Eye (tissue), 1 donor: ENCODE measurements around the gene GRIP2.

Experiments
- DNase-seq: peaks from one replicate; pipeline ENCODE4 v3.0.0-alpha.2; 2015

GRIP2 gene

DNA sequence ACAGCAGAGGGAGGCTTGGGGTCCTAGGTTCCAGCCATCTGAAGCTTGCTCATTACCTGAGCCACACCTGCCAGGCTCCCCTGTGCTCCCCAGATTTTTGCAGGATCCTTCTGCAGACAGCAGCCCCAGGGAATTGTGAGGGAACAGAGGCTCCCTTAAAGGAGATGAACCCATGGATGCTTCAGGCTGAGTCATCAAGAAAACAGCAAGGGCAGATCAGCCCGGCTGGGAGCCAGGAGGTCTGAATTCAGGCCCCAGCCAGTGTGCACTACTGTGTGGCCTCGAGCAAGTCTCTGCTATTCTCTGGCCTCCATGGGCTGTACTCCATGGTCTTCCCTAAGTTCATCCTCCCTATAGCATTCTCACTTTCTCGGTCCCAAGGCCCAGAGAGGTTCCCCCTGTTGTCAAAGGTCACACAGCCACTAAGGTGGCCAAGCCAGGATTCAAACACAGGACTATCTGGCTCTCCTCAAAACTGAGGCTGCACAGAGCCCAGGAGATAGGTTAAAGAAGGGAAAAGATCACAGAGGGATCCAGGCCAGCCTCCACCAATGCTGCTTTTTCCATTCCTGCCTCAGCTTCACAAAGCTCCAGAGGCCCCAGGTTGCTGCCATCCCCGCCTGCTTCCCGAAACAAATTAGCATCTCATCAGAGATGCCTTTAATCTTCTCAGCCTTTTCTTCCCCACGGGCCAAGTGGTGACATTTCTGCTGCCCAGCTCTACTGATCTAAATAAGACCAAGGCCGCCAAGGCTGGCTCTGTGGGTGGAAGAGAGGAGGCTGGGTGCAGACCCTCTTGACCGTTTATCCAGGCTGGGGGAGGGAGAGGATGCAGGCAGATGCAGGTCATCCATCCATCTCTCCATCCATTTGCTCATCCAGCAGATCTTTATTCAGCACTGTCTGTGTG is 21.2 kb upstream of the GRIP2 start:
- no peak for DNase-seq

DNA sequence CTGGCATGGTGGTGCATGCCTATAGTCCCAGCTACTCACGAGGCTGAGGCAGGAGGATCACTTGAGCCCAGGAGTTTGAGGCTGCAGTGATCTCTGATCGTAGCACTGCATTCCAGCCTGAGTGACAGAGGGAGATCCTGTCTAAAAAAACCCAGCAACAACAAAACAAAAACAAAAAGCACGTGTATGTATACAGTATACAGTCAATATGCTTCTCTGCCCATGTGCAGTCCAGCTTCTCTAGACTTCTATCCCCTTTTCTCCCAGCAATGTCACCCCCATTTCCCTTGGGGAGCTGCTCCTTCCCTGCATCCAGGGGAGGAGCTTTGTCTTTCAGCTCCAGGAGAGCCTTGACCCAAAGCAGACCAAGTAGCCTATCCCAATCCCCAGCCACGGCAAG is 20.0 kb upstream of the GRIP2 start:
- DNase-seq: no peak

DNA sequence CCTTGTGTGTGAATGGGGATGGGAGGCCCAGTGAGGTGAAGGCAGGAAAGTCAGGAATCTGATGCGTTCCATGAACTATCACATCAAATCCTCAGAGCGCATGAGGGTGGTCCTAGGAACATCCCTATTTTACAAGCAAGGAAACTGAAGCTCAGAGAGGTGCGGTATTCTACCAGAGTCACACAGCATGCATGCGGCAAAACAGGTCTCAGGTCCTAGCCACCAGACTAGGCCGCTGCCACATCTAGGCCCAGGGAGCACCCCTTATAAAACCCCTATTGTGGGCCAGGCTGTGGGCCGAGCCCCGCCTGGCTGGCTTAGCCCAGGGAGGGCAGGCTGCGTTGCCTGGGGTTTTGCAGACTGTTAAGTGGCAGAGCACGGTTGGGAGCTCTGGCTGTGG is 17.9 kb upstream of the GRIP2 start:
- DNase-seq: no peak

DNA sequence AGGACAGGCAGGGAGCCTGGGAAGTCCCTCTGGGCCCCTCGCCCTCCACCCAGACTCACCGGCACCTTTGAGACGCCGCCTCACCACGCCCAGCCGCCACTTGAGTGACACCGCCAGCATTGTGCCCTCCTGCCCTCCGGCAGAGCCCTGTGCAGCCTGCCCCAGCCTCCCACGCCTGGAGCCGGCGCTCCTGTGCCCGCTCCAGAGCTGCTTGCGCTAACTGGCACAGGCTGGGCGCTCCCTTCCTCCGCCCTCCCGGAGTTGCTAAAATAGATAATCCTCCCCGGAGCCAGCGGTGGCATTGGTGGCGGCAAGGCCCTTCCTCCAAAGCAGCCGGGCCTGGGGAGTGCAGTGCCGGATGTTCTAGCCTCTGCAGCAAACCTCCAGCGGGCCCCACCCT is 15.7 kb upstream of the GRIP2 start:
- DNase-seq: no peak

DNA sequence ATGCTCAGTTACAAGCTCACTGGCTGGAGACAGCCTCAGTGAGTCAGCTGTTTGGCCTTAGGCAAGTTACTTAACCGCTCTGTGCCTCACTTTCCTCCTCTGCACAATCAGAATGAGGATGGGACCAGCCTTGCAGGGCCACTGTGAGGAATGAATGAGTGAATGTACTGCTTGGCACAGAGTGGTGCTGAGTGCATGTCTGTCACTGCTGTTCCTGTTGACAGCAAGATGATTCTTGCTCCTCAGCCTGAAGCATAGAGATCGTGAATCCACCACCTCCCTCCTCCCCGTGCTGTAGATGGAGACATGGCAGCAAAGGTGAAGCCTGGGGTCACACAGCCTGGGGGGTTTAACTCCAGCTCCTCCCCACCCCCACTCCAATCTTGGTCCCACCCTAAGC is 14.6 kb upstream of the GRIP2 start:
- DNase-seq: no peak

DNA sequence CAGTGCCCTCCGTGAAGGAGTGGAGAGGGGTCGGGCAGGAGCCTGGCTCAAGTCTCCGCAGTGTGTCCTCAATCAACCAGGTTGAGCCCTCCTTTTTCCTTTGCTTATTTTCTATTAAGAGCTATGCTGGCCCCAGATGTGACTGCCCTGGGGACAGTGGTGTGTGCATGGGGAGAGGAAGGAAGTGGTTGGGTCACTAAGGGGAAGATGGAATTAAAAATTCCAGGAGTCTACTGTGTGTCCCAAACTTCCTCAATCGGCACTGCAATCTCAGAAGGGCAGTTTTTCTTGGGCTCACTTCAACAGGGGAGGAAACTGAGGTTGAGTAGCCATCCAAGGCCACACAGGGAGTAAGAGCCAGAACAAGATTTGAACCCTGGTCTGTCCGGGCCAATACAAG is 13.7 kb upstream of the GRIP2 start:
- no peak for DNase-seq

DNA sequence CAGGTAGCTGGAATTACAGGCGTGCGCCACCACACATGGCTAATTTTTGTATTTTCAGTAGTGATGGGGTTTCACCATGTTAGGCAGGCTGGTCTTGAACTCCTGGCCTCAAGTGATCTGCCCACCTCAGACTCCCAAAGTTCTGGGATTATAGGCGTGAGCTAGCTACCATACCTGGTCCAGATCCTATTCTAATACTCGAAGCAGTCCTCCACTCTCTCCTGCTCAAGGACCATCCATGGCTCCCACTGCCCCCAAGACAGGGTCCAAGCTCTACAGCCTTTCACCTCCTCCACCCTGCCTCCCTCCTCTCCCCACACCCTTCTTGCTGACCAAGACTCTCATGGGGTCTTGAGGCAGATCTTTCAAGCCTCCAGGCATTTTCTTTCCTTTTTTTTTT is 12.6 kb upstream of the GRIP2 start:
- DNase-seq: no peak

DNA sequence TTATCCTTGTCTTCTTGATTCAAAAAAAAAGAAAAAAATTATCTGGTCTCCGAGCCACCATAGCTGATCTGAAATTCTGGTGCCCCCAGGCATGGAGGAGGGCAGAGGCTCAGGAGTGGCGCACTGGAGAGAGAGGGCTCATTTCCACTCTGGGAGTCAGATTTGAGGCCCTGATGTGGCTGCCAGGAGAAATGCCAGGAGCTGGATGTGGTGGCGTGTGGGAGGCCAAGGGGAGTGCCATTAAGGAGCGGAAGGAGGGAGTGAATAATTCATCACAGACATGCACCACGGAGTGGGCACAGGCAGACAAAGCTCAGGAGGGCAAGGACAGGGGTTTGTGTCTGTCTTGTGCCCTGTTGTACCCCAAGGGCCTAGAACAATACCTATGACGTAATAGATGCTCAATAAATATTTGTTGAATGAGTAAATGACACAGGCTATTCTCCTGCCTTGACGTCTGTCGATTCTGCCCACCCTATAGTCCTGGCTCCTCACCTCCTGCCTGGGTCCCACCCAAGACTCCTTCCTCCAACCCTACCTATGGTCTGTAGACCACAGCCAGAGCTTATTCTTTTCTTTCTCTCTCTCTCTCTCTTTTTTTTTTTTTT is 12.0 kb upstream of the GRIP2 start:
- no peak for DNase-seq

DNA sequence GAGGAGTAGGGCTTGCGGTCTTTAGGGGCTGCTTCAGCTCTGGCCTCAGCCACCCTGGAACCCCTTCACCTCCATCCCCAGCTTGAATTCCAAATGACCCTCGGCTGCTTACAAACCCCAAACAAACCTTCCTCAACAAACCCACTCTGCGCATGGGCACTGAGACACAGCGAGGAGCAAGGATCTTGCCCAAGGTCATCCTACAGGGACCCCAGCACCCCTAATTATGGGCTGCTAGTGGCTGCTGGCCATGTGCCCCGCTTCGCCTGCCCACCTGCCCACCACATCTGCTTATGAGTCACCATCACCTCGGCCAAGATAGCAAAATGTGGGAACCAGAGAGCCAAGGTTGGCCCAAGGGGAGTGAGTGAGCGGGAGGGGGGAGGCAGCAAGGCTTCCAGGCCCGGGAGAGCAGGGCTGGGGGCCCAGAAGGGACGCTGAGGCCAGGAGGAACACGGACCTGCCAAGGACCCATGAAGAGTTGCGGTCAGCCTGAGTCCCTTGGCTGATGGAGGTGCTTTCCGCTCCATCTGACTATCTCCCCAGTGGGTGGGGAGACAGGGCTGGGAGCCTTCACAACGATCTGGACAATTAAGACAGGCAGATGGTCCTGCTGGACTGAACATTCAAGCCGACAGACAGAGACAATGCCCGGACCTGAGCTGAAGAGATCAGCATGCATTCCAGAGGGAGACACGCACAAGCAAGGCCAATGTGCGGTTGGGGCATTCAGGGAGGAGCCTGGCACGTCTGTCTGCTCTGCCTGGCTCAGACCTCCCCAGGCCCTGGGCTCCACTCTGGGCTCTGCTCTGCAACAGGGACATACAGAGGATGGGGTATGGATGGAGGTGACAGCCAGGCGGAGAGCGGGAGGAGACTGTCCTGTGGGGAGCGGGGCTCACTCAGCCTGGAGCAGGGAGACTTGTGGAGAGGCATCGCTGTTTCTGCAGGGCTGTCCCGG is 10.8 kb upstream of the GRIP2 start:
- peak; percentile 68 for DNase-seq

DNA sequence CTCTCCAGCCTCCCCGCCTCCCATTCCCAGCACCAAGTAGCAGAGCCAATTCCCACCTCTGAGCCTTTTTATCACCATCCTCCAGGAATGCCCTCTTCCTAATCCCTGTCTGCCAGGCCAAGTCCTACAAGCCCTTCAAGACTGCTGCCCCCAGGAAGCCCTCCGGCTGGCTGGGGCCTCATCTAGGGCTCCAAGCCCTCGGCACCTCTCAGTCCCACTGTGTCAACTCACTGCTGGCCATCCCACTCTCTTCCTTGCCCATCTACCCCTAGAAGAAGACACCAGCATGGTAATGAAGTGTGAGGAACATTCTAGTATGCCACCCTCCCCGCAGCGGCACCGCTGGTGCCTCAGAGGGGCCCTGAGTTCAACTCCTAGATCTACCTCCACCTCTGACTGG is 10.0 kb upstream of the GRIP2 start:
- no peak for DNase-seq

DNA sequence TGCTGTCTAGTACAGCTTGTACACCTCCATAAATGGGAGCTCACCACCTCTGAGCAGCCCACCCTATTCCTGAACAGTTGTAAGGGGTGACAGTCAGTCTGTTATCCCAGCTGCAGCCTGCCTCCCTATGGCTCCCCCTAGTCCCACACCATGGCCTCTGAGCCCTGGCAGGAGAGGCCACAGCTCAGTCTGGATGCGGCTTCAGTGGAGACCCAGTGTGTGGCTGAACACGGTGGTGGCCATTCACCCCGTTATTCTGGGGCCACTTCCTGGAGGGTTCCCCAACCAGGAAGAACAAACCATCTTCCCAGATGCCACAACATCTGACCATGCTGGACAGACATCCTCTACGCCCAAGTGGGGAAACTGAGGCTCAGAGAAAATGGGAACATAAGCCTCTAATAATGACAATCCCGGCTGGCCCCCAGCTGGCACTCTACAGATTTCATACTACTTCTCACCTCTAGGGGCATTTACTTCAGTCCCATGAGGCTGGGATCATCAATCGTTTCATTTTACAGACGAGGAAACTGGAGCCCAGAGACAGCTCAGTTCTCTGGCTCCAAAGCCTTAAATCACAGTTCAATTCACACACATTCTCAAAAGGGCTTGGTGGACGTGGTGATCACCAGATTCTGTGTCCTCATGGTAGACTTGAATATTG is 9.2 kb upstream of the GRIP2 start:
- DNase-seq: no peak

DNA sequence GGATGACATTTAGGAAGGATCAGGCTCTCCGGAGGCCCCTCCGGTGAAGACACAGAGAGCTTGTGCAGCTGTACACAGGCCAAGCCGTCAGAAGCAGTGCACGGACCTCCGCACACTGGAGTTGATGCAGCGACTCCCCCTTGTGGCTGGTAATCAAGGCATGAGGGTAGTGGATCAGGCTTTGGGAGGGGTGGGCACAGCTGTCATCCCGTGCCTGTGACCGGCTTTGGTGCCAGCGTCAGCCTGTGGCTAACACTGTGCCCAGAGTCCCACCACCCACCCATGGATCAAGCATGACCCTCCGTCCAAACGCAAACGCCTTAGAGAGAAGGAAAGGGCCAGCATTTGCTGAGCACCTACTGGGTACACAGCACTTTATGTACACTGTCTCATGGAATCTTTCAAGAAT is 8.2 kb upstream of the GRIP2 start:
- peak; percentile 87 for DNase-seq

DNA sequence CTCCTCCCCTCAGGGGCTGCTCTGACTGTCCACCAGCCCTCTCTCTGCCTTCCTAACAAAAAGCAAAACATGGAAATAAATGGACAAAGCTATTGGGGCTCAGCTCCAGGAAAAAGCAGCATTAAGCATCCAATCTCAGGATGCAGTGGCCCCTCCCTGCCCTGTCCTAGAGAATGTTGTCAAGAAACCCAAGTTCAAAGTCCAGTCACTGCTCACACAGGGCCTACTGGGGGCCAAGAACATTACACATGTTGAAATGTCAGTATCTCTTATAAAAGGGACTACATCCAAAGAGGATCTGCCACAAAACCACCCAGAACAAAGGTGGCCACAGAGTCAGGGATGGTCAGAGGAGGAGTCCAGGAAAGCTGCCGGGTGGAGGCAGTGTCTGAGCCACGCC is 7.6 kb upstream of the GRIP2 start:
- no peak for DNase-seq

DNA sequence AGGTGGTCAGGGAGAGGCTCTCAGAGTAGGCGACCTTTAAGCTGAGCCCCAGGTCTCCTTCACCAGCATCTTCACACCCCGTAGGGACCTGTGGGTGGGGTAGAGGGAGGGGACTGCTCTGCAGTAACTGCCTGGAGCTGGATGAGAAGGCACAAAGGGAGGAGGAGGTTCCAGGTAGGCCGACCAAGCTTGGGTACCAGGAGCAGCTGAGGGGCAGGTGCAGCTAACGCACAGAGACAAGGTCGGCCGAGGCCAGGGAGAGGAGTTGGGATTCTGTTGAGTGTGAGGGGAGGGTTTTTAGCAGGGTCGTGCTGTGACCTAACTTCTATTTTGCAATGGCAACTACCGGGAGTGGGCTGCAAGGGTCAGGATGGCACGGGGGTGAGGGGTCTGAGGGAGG is 5.9 kb upstream of the GRIP2 start:
- DNase-seq: no peak

DNA sequence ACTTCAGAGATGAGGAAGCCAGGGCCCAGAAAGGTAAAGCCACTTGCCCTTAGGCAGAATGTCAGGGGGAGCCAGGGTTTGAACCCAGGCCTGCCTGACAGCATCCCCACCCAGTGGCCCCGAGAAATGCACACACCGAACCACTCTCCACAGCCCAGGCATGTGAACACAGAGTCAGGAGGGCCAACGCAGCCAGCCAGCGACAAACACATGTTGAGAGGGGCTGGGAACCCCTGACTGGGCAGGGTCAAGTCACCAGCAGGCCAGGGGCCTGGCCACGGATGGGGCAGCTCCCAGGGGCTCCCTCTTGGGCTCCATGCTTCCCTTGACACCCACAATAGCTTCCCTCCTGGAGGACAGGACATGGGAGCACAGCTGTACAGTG is 5.1 kb upstream of the GRIP2 start:
- DNase-seq: no peak

DNA sequence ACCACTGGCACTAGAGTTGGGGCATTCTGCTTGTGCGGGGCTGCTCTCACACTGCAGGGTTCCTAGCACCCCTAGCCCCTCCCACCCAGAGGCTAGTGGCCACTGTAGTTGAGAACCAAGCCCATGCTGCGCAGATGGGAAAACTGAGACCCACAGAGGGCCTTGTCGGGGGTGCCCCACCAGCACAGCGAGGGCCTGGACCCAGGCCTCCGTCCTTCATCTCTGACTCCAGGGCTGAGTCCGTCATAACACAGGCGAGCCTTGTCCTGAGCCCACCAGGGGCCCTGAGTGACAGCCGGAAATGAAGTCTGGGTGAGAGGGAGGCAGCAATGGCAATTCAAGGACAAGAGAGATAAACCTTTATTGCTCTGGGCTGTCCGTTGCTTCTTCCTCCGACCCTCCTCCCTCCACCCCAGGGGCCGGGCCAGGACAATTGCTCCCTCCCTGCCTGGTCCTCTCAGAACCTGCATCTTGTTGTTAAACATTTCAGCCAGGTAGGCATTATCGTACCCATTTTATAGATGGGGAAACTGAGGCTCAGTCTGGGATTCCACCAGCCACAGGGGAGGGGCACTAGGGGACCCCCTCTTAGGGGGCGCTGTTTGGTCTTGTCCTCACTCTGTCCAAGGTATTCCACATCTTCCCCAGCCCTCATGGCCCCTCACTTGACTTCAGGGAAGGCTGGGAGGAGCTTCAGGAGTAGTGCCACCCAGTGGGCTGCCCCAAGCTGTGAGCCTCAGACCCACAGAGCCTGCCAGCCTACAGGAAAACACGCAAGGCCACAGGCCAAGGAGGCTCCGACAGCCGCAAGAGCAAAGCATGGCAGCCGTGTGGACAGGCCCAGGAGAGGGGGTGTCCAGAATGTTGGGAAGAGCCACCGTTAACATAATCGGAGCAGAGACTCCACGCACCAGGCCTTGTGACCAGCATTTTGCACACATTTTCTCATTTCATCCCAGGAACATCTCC is 4.4 kb upstream of the GRIP2 start:
- no peak for DNase-seq

DNA sequence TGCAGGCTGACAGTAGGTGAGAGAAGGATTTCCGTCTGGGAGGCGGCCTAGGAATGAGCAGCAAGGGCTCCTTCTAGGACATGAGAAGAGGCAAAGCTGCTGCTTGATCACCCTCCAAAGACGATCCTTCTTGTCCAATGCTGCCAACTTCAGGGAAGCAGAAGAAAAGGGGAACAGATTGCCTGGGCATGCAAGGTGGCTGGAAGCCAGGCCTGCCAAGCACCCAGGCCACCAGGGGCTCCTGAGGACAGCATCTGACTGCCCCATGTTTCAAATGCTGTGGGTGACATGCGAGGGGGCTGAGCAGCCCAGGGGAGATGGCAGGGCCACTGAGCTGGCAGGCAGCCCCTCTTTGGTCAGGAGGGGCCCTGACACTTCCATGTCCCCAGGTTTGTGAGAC is 3.3 kb upstream of the GRIP2 start:
- DNase-seq: no peak

DNA sequence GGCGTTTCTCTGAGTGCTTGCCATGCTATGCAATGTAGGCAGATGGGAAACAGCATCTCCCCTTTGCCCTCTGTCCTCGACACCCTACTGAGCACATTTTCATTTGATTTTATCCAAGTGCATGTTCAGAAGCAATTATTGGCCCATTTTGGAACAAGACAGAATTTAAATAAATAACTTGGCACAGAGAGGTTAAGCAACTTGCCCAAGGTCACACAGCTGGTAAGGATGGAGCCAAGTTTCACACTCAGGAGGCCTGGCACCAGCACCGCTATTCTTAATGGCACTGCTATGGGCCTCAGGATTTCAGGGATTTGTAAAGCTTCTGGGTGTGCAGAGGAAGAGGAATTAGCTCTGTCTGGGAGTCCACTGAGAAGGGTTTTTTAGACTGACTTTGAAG is 2.5 kb upstream of the GRIP2 start:
- no peak for DNase-seq

DNA sequence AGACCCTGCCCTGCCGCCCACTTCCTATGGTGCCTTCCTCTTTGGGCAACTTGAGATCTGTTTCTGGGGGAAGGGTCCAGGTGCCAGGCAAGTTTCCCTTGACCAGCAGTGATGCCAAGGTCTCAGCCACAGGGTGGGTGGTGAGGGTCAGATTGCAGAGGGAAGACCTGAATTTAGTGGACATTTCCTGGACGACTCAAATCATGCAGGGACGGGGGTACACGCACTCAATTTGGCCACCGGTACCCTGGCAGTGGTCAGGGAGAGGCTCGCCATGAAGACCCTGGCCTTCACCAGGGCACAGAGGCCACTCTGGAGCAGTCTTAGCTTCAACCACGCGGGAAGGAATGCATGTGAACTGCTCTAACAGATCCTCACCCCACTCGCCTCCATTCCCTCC is 1.5 kb upstream of the GRIP2 start:
- DNase-seq: no peak

DNA sequence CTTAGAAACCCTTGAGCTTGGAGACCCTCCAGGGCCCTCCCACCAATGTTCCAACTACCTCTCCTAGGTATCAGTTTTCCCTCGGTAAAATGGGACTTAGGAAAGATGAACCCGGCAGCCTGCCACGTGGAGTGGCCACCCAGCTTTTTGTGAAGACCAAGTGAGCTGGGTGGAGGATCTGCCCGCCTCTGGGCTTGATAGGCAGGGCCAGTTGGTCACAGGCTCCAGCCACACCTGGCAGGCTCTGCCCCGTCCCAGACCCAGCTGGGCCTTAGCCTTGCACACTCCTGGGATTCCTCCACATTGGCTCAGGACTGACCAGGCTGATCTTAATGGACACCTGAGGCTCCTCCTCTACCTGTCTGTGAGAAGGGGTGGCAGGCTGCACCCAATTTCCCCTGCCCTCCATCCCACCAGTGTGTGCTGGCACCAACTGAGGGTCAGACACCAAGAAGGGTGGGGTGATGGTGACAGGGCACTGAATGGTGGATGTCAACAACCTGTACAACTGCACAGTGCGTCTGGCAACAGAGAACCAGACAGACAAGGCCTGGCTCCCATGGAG is 761 bp upstream of the GRIP2 start:
- DNase-seq: no peak

DNA sequence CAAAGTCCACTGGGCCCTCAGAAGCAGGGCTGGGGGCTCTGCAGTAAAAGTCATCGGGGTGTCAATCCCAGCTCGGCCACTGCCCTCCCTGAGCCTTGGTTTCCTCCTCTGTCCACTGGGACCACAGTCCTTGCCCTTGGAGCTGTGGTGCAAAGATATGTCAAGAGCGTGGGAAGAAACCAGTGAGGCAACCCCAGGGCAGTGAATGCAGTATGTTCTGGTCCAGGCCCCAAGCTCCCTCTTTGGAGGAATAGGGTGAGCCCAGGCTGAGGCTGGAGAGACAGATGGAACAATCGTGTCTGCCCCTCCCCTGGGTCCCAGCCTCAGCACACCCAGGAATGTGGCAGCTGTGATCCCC is 779 bp downstream of the GRIP2 start:
- no peak for DNase-seq
